SU-DHL-6 (cell line): ENCODE data around the gene MAP4K1.

Experiments used
- H2AFZ ChIP-seq: fragments of 200-600 bp; sonication (generic); 2 replicates; pipeline ENCODE4 v1.6.1; 2014; ENCODE audit warnings: low read depth, mild to moderate bottlenecking, moderate library complexity, mixed read lengths, antibody characterized with exemption, low read length; ENCODE audit not compliant: severe bottlenecking
- H3F3A ChIP-seq: fragments of 200-600 bp; shearing (Covaris generic); 2 replicates; pipeline ENCODE4 v1.6.0; 2016; ENCODE audit warnings: antibody characterized with exemption, mild to moderate bottlenecking; ENCODE audit not compliant: insufficient read depth
- H3K27ac ChIP-seq: fragments of 200-600 bp; sonication (generic); 2 replicates; pipeline ENCODE4 v1.5.1; 2016; ENCODE audit warnings: low read depth, mild to moderate bottlenecking, low read length, moderate library complexity, mixed read lengths
- H3K27me3 ChIP-seq: fragments of 200-600 bp; sonication (generic), shearing (Covaris generic); 2 replicates; pipeline ENCODE4 v1.6.0; 2014; ENCODE audit warnings: mild to moderate bottlenecking, low read length
- H3K36me3 ChIP-seq: fragments of 200-600 bp; sonication (generic); 2 replicates; pipeline ENCODE4 v1.6.1; 2014; ENCODE audit warnings: mild to moderate bottlenecking, low read length, mixed read lengths
- H3K4me2 ChIP-seq: fragments of 300-600, 200-600 bp; shearing (Covaris generic), sonication (generic); 2 replicates; pipeline ENCODE4 v1.6.0; 2014; ENCODE audit warnings: low read length, low read depth, mild to moderate bottlenecking; ENCODE audit not compliant: poor library complexity, severe bottlenecking
- H3K4me3 ChIP-seq: fragments of 200-600 bp; sonication (generic); 2 replicates; pipeline ENCODE4 v1.5.1; 2014; ENCODE audit warnings: antibody characterized with exemption, low read length, mild to moderate bottlenecking, mixed read lengths; ENCODE audit not compliant: insufficient read depth, poor library complexity, severe bottlenecking
- H3K79me2 ChIP-seq: fragments of 200-600 bp; sonication (generic); 2 replicates; pipeline ENCODE4 v1.6.1; 2014; ENCODE audit warnings: mild to moderate bottlenecking, low read length, moderate library complexity; ENCODE audit not compliant: insufficient read depth
- H3K9ac ChIP-seq: fragments of 200-600 bp; sonication (generic); 2 replicates; pipeline ENCODE4 v1.7.0; 2014; ENCODE audit warnings: mild to moderate bottlenecking, low read length
- H3K9me2 ChIP-seq: fragments of 200-600 bp; sonication (generic); replicated peaks from 2 replicates; pipeline ENCODE4 v1.6.1; 2014; ENCODE audit warnings: low read length; ENCODE audit not compliant: insufficient read depth
- H3K9me3 ChIP-seq: fragments of 200-600 bp; sonication (generic); 2 replicates; pipeline ENCODE4 v1.6.1; 2014; ENCODE audit warnings: low read length, mixed read lengths; ENCODE audit not compliant: insufficient read depth
- H4K20me1 ChIP-seq: fragments of 200-600 bp; sonication (generic); 2 replicates; pipeline ENCODE4 v1.6.1; 2014; ENCODE audit warnings: low read depth, mild to moderate bottlenecking, antibody characterized with exemption, low read length, moderate library complexity, mixed read lengths
- EZH2phosphoT487 ChIP-seq: fragments of 200-600 bp; sonication (generic), shearing (Covaris generic); conservative IDR thresholded peaks from 2 replicates; pipeline ENCODE4 v1.6.1; 2018; ENCODE audit warnings: mild to moderate bottlenecking, antibody characterized with exemption, low read length, moderate library complexity, mixed read lengths
- TF ChIP-seq, protein P1 (sequence below): fragments of 200-600 bp; sonication (generic); IDR thresholded peaks from one replicate; pipeline ENCODE4 v1.5.1; 2017; ENCODE audit warnings: antibody characterized with exemption, mild to moderate bottlenecking, low read length, moderate library complexity; ENCODE audit not compliant: insufficient read depth, poor library complexity, severe bottlenecking

Gene MAP4K1

GRCh38 chr19:38599722-38600121 is 18.0 kb downstream of the MAP4K1 start:
- no peaks in the 10 kb centered on the region for H4K20me1 ChIP-seq
- H3K4me3 ChIP-seq: no peak overlapping the region
- H3K27me3 ChIP-seq: no peaks in the 10 kb centered on the region
- H3F3A ChIP-seq: 0 out of 2 replicates have a peak, but pooled peaks cover 3% of the 10 kb centered on the region
- H3K27ac ChIP-seq: no peak overlapping the region
- peaks cover 9% of the 10 kb centered on the region; the same call in 1 of the 2 replicates for H3K36me3 ChIP-seq
- H3K9me2 ChIP-seq: no peaks in the 10 kb centered on the region
- H3K79me2 ChIP-seq: no peaks in the 10 kb centered on the region
- H3K9ac ChIP-seq: no peak overlapping the region
- no peak overlapping the region for H2AFZ ChIP-seq
- H3K9me3 ChIP-seq: no peaks in the 10 kb centered on the region
- no peak for TF ChIP-seq EZH2phosphoT487
- TF ChIP-seq, protein P1, sequence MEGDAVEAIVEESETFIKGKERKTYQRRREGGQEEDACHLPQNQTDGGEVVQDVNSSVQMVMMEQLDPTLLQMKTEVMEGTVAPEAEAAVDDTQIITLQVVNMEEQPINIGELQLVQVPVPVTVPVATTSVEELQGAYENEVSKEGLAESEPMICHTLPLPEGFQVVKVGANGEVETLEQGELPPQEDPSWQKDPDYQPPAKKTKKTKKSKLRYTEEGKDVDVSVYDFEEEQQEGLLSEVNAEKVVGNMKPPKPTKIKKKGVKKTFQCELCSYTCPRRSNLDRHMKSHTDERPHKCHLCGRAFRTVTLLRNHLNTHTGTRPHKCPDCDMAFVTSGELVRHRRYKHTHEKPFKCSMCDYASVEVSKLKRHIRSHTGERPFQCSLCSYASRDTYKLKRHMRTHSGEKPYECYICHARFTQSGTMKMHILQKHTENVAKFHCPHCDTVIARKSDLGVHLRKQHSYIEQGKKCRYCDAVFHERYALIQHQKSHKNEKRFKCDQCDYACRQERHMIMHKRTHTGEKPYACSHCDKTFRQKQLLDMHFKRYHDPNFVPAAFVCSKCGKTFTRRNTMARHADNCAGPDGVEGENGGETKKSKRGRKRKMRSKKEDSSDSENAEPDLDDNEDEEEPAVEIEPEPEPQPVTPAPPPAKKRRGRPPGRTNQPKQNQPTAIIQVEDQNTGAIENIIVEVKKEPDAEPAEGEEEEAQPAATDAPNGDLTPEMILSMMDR: no peak
- no peak overlapping the region for H3K4me2 ChIP-seq

DNA sequence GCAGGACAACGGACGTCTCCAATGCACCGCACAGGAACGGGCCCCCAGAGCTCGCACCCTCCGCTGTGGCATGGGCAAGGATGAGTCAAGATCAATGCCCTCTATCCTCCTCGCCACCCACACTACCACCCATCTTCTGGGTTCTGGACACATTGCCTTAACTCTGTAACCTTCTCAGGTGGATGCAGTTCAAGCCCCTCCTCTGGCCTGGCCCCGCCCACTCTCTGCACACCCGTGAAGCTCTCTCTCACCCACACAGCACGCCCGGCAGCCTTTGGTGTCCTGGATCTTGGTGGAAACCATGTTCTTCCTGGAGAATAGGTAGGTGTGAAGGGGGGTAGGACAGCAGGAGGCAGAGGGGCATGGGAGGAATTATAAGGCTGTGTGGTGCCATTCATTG is 20.7 kb downstream of the MAP4K1 start:
- no peak for TF ChIP-seq EZH2phosphoT487
- TF ChIP-seq, protein P1: no peak
- Histone ChIP-seq H2AFZ (no peak overlapping the region), H3K9me2 (no peaks in the 10 kb centered on the region), H3K79me2 (no peaks in the 10 kb centered on the region), H3K9me3 (no peaks in the 10 kb centered on the region), H3K36me3 (peaks cover 7% of the 10 kb centered on the region; the same call in 1 of the 2 replicates), H4K20me1 (no peaks in the 10 kb centered on the region), H3K4me3 (no peak overlapping the region), H3K4me2 (no peak overlapping the region), H3K27me3 (no peaks in the 10 kb centered on the region), H3F3A (no peaks in the 10 kb centered on the region), H3K27ac (no peak overlapping the region), H3K9ac (no peak overlapping the region)

GRCh38 chr19:38596057-38596981 is 21.4 kb downstream of the MAP4K1 start:
- no peak overlapping the region for H2AFZ ChIP-seq
- H3K27me3 ChIP-seq: no peaks in the 10 kb centered on the region
- H3K9me3 ChIP-seq: no peaks in the 10 kb centered on the region
- H3K9me2 ChIP-seq: no peaks in the 10 kb centered on the region
- no peaks in the 10 kb centered on the region for H3K79me2 ChIP-seq
- no peak overlapping the region for H3K4me3 ChIP-seq
- H3F3A ChIP-seq: no peaks in the 10 kb centered on the region
- no peaks in the 10 kb centered on the region for H4K20me1 ChIP-seq
- no peak overlapping the region for H3K9ac ChIP-seq
- TF ChIP-seq EZH2phosphoT487: no peak
- TF ChIP-seq, protein P1: no peak
- no peak overlapping the region for H3K27ac ChIP-seq
- peaks cover 6% of the 10 kb centered on the region; the same call in 1 of the 2 replicates for H3K36me3 ChIP-seq
- H3K4me2 ChIP-seq: no peak overlapping the region
